Fibroblast of the aortic adventitia (primary cell): ENCODE measurements around the gene HIVEP2. TPM values are rescaled to one million over a fixed set of nuclear protein-coding genes. Genes with fewer than 3 reads are reported as not detected.
A peak's percentile ranks its signal among the peaks of the same experiment; 100 is the strongest.

Experiments used
- DNase-seq: peaks from one replicate; pipeline ENCODE4 v3.0.0-alpha.2; 2010; ENCODE audit warnings: low read depth
- H3K4me3 ChIP-seq: 2 replicates; pipeline ENCODE4 v1.5.1; 2011; ENCODE audit warnings: low read depth, mild to moderate bottlenecking, control low read depth, low read length, moderate library complexity
- total RNA-seq: library from RNA; depleted of rRNA; stranded (reverse); fragments of >200 nt; gene quantifications from 2 replicates; pipeline ENCODE4 v1.2.3, GENCODE V29; 2012; ENCODE audit warnings: low replicate concordance
- TF ChIP-seq, protein P1 (sequence below): IDR thresholded peaks from 2 replicates; pipeline ENCODE4 v1.5.1; 2011; ENCODE audit warnings: mild to moderate bottlenecking, low read length, control low read depth, inconsistent platforms; ENCODE audit not compliant: insufficient read depth

HIVEP2 gene
- total RNA-seq, 1 donor, result 23.1 TPM

DNA sequence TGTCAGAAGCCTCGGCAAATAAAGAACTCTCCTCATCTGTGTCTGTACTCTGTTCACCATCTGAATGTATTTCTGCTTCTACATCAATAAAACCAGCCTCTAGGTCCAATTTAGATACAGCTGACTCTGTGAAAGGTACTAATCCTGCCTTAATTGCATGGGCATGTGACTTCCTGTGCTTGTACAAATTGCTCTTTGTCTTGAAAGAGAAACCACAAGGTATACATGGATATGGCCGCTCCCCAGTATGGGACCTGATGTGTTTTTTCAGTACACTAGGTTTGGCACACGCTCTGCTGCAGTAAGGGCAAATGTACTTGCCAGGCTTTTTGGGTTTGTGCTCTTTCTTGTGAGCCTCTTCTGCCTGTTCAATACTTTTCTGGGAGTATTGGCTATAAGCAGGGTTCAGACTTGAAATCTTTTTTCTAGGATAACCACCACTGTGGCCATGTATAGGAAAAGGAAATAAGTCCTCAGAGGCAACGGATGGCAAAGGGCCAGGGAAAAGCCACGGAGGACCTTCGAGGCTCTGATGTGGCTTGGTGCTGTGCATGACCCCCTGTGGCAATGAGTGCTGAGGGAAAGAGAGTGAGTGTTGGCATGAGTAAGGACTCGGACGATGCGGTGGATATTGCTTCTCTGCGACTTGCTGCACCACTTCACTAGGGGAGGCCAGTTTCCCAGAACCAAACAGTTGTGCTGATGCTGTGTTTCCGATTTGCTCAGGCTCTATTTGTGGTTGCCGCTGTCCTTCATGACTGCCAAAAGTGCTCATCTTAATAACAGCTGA, 170.9 kb downstream of the HIVEP2 start:
- TF ChIP-seq, protein P1, sequence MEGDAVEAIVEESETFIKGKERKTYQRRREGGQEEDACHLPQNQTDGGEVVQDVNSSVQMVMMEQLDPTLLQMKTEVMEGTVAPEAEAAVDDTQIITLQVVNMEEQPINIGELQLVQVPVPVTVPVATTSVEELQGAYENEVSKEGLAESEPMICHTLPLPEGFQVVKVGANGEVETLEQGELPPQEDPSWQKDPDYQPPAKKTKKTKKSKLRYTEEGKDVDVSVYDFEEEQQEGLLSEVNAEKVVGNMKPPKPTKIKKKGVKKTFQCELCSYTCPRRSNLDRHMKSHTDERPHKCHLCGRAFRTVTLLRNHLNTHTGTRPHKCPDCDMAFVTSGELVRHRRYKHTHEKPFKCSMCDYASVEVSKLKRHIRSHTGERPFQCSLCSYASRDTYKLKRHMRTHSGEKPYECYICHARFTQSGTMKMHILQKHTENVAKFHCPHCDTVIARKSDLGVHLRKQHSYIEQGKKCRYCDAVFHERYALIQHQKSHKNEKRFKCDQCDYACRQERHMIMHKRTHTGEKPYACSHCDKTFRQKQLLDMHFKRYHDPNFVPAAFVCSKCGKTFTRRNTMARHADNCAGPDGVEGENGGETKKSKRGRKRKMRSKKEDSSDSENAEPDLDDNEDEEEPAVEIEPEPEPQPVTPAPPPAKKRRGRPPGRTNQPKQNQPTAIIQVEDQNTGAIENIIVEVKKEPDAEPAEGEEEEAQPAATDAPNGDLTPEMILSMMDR, result no peak
- no peak for DNase-seq
- H3K4me3 ChIP-seq, result no peak overlapping the region

DNA sequence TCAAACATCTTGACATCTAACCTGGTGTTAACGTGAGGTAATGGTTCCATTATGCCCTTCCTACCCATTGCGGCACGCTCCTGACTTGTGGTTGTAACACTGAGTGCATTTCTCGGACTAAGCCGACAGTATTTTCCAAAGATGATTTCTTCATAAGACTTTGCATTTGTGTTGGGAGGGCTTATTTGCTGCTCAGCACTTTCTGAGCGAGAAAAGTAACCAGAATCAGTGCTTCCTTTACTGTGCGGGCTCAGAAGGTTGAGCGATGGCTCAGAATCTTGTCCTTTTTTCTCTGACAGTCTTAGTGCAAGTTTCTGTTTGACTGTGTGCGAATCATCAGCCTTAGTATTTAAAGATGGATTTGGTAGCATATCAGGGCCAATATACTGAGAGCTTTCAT, 171.7 kb downstream of the HIVEP2 start:
- DNase-seq, result no peak
- TF ChIP-seq, protein P1, result no peak
- no peak overlapping the region for H3K4me3 ChIP-seq

DNA sequence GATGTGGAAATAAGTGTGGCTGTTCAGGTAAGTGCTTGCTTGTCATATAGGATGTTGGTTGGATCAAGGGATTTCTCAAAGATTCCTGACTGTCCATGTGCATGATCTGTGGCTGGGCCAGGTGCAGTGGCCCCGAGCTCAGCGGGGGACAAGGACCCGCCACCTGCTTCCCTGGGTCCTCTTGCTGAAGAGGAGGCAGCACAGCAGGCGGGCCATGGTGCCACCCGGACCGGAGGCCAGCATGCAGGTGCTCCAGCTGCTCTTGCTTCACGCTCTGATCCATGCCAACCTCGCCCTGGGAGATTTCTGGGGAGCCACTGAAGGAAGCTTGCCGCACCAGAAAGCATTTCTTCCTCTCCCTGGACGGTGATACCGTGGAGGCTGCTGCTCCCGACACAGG, 173.8 kb downstream of the HIVEP2 start:
- TF ChIP-seq, protein P1, result no peak
- H3K4me3 ChIP-seq, result no peak overlapping the region
- DNase-seq, result no peak

DNA sequence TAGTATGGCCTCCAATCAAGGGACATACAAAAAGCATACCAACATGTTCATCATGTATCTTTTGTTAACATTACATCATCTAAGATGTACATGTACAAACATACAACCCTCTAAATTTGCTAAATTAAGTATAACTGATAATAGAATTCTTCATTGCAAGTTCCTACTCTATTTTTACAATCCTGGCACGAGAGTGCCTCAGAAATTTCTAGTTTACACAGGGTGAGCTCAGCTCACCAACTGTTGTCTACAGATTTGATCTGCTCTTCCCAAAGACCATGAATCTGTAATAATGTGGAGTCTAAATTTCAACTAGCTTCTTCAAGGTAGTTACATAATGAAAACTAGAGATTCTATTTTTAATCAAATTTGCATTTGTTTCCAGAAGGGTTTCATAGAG, 179.7 kb downstream of the HIVEP2 start:
- H3K4me3 ChIP-seq, result no peak overlapping the region
- TF ChIP-seq, protein P1, result no peak

DNA sequence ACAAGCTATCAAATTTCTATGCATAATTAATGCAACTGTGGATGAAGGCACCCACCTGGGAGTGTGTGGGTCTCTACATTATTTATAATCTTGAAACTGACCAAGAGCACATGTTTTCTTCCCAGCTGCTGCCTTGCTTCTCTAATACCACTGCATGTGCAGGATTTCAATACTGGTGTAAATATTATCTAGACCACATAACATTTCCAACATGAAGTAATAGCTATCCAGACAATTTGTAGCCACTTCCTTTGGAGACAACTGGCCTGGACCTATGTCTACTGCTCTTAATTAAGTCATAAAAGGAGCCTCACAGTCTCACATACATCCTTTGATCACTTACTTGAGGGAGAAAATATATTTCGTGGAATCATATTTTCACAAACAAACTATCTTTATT, 180.7 kb downstream of the HIVEP2 start:
- TF ChIP-seq, protein P1, result no peak
- H3K4me3 ChIP-seq, result no peak overlapping the region
- DNase-seq, result no peak

More for the DNA sequence above, 179.7 kb downstream of the HIVEP2 start:
- no peak for DNase-seq

DNA sequence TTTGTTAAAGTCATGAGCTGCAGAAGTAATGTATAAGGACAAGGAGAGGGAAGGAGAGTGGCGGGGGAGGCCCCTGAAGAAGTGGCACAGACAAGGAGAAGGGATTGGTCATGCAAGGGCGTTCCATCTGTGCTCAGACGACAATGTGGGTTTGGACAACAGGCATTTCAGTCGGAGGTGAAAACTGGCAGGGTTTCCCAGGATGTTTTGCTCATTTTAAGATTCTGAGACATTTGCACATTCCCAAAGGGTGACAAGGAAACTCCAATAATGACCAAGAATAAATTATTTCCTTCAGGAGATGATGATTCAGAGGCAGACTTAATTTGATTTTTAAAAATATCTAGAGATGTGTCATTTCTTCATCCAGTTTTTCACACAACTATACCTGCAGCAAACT, 181.8 kb downstream of the HIVEP2 start:
- TF ChIP-seq, protein P1, result no peak

DNA sequence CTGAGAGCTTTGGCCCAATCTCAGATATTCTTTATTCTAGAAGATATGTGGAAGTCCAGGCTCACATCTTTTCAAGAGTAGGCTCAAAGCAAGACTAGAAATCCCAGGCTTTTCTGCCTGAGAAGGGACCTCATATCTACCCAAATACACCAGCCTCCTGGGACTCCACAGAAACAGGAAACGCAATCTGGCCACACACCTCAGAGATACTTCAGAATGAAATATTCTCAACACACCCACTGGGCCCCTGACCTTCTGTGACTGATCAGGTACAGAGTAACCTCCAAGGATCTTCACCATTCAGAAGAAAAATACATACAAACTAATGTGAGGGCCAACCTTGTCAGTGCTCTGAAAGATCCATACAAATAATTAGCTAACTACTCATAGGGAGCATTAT, 183.2 kb downstream of the HIVEP2 start:
- TF ChIP-seq, protein P1, result no peak
- no peak overlapping the region for H3K4me3 ChIP-seq

More for the DNA sequence above, 181.8 kb downstream of the HIVEP2 start:
- no peak overlapping the region for H3K4me3 ChIP-seq
- peak; percentile 33 for DNase-seq

More for the DNA sequence above, 183.2 kb downstream of the HIVEP2 start:
- no peak for DNase-seq
